Measurements from ENCODE around the gene SDK2.

SDK2 gene, protein sequence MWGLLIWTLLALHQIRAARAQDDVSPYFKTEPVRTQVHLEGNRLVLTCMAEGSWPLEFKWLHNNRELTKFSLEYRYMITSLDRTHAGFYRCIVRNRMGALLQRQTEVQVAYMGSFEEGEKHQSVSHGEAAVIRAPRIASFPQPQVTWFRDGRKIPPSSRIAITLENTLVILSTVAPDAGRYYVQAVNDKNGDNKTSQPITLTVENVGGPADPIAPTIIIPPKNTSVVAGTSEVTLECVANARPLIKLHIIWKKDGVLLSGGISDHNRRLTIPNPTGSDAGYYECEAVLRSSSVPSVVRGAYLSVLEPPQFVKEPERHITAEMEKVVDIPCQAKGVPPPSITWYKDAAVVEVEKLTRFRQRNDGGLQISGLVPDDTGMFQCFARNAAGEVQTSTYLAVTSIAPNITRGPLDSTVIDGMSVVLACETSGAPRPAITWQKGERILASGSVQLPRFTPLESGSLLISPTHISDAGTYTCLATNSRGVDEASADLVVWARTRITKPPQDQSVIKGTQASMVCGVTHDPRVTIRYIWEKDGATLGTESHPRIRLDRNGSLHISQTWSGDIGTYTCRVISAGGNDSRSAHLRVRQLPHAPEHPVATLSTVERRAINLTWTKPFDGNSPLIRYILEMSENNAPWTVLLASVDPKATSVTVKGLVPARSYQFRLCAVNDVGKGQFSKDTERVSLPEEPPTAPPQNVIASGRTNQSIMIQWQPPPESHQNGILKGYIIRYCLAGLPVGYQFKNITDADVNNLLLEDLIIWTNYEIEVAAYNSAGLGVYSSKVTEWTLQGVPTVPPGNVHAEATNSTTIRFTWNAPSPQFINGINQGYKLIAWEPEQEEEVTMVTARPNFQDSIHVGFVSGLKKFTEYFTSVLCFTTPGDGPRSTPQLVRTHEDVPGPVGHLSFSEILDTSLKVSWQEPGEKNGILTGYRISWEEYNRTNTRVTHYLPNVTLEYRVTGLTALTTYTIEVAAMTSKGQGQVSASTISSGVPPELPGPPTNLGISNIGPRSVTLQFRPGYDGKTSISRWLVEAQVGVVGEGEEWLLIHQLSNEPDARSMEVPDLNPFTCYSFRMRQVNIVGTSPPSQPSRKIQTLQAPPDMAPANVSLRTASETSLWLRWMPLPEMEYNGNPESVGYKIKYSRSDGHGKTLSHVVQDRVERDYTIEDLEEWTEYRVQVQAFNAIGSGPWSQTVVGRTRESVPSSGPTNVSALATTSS (N-terminal part only)

DNA sequence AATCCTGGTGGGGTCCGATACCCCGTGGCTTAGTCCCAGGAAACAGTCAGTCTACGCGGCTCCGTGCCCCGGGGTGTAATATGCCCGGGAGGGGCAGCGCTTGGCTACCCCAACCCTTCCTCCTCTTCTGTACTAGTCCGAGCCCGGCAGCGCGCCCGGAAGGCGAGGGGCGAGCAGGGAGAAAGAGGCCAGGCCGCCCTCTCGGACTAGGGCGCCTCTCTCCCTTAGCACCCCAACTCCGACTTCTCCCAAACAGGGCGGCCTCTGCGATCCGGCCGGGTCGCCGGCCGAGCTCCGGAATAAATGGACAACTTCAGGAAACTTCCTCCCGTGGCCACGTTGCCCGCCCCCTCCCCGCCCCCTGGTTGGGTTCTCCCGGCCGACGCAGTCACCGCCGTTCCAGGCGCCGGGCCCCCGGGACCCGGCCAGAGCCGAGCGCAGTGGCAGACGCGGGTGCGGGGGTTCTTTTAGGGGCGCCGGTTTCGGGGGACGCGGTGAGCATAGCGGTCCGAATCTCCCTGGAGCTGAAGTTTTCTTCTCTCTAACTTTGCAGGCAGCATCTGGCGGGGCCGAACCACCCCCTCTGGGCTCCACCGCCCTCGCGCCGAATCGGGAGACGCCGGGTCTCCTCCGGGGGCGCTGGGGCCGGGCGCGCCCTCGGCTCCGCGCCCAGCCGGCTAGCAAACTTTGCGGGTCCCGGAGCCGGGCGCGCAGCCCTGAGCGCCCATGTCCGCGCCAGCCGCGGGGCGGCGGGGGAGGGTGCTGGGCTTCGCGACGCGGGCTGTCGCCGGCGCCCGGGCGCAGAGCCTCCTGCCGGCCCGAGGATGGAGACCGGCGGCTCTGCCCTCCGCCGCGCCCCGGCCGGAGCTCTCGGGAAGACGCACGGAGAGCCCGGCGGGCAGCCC is at the start of gene SDK2:
SDK2 (minus strand) TSS at position 301 of the 905 bp plus-strand sequence. CDS start 357 bp downstream, outside the sequence.
- peak; percentile 23 for DNase-seq (ENCODE audit: low spot score)

- DNase-seq (ENCODE audit: low spot score) = no peak
These were observed 48.8 kb upstream of the SDK2 start for GRCh38 chr17:73693071-73693470.

GRCh38 chr17:73691321-73691766 is 47.1 kb upstream of the SDK2 start:
- no peak for DNase-seq (ENCODE audit: low spot score)

GRCh38 chr17:73690676-73691075 is 46.4 kb upstream of the SDK2 start:
- no peak for DNase-seq (ENCODE audit: low spot score)

DNA sequence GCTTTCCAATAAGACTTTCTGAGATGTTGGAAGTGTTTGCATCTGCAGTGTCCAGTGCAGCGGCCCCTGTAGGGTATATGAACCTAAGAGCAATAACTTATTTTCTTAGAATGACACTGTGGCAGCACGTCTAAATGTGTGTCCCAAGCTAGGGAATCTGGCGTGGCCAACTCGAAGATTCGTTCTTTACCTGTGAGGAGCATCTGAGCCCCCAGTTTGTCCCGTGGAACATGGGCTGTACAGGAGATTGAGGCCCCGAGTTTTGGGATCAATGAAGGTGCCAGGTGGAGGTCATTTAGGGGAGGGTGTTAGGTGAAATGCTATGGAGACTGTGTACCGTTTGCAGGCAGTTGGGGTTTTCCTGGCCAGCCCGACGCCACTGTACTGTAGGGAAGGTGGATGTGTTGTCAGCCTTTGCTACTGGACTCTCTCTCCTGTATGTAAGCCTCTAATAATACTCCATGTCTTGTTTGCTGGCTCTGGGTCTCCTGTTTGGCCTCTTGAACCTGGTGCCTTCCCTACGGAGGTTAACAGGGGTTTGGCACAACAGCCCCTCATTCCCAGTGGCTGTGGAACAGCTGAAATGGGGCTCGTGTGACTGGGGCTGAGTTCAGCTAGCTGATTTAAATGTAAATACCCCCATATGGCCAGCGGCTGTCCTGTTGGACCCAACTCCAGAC is 45.5 kb upstream of the SDK2 start:
- no peak for DNase-seq (ENCODE audit: low spot score)

DNA sequence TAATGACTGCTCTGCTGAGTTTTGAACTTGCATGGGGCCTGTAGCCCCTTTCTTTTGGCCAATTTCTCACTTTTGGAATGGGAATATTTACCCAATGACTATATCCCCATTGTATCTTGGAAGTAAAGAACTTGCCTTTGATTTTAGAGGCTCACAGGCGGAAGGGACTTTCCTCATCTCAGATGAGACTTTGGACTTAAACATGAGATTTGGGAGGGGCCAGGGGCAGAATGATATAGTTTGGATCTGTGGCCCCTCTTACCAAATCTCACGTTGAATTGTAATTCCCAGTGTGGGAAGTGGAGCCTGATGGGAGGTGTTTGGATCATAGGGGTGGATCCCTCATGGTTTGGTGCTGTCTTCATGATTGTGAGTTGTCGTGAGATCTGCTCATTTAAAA is 42.7 kb upstream of the SDK2 start:
- no peak for DNase-seq (ENCODE audit: low spot score)

DNA sequence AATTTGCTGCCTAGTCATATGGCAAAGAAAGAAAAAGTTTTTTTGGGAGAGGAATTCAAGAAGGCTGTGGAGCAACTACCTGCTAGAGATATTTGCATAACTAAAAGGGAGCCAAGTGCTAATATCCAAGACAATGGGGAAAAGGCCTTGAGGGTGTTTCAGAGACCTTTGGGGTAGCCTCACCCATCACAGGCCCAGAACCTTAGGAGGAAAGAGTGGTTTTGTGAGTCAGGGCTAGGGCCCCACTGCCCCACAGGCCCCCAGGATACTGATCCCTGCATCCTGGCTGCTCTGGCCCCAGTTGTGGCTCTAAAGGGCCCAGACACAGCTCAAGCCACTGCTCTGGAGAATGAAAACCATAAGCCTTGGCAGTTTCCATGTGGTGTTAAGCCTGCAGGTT is 41.9 kb upstream of the SDK2 start:
- DNase-seq (ENCODE audit: low spot score) = no peak

DNA sequence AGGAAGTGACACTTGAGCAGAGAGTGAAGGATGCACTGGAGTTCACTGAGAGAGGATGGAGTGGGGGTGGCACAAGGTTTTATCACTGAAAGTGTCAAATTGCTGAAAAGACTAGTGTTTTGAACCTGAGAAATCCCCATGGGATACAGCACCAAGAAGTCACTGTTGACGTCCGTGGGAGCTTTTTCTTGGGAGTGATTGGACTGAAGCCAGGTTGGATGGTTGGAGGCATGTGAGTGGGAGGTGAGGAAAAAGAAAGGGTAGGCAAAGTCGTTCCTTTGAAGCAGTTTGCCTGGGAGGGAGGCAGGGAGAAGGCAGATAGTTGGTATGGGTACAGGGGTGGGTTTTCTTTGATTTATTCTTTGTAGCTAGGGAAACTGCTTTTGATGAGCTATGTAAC is 39.9 kb upstream of the SDK2 start:
- DNase-seq (ENCODE audit: low spot score) = no peak

DNA sequence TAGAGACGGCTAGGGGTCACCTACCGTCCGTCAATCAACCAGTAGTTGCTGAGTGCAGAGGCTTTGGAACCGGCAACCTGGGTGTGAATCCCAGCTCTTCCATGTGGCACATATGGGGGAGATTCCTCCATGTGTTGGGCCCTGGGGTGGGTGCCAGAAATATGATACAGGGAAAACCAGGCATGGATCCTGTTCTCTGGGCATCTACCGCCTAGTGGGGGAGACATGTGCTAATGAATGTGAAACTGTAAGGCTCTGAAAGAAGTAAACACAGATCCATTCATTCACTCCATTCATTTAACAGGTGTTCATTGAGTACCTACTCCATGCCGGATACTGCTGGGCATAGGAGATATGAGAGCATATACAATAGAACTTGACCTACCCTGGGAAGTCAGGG is 39.5 kb upstream of the SDK2 start:
- no peak for DNase-seq (ENCODE audit: low spot score)

DNA sequence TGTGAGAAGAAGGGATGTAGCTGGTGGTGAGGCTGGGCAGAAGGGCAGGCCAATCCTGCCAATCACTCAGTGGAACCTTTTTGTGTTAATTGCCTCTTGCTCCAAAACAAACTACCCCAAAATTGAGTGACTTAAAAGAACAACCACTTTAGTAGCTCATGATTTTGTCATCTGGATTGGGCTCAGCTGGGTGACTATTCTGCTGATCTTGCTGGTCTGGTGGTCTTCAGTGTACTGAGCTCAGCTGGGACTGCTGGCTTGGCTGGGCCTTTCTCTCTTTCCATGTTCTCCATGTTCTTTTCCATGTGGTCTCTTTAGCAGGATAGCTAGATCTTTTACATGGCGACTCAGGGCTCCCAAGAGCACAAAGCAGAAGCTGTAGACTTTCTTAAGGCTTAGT is 37.7 kb upstream of the SDK2 start:
- no peak for DNase-seq (ENCODE audit: low spot score)

GRCh38 chr17:73679476-73679875 is 35.2 kb upstream of the SDK2 start:
- DNase-seq (ENCODE audit: low spot score) = no peak

GRCh38 chr17:73678999-73679398 is 34.8 kb upstream of the SDK2 start:
- DNase-seq (ENCODE audit: low spot score) = no peak

GRCh38 chr17:73669771-73670170 is 25.5 kb upstream of the SDK2 start:
- DNase-seq (ENCODE audit: low spot score) = no peak

GRCh38 chr17:73667181-73667959 is 23.1 kb upstream of the SDK2 start:
- DNase-seq (ENCODE audit: low spot score) = no peak

DNA sequence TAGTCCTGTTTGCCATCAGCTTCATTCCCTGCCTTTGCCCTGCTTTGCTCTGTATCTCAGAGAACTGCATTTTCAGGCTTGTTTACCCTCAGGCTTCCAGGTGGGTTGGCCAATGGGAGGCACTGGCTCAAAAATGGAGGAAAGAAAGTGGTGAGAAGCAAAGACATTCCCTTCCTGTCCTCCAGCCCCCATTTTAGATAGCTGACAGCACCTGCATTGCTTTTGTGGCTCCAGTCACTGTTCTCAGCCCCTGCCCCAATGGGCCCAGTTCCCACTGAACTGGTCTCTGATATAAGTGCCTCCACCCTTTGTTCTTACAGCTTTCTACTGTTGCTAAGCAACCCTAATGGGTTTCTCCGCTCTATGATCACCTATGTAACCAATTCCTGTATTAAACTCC is 19.4 kb upstream of the SDK2 start:
- no peak for DNase-seq (ENCODE audit: low spot score)

GRCh38 chr17:73660366-73660765 is 16.1 kb upstream of the SDK2 start:
- DNase-seq (ENCODE audit: low spot score) = no peak

- DNase-seq (ENCODE audit: low spot score) = no peak
These were observed 14.7 kb upstream of the SDK2 start for GRCh38 chr17:73658821-73659515.

DNA sequence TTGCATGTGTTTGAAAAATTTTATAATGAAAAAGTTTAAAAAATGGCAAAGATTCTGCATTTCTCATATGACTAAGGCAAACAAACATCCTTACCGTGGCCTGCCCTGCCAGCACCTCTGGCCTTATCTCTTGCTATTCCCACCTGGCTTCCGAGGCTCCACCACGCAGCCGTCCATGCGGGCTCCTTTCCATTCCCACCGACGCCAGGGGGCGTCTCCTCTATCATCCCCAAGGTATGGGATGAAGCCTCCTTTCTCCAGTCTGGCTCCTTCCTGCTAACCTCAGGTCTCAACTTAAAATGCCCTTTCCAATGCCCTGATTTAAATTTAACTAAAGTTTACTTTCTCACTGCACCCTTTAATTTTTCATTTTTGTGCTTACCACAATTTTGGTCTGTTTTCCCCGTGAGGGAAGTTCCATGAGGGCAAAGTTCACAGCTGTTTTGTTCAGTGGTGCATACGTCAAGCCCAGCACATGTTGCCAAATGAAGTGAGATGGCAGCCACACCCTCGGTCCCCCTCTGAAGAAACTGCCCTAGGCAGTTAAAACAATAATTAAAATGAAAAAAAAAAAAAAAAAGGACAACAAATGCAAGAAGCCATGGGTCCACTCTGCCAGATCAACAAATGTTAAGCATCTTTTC is 13.3 kb upstream of the SDK2 start:
- DNase-seq (ENCODE audit: low spot score) = no peak

DNA sequence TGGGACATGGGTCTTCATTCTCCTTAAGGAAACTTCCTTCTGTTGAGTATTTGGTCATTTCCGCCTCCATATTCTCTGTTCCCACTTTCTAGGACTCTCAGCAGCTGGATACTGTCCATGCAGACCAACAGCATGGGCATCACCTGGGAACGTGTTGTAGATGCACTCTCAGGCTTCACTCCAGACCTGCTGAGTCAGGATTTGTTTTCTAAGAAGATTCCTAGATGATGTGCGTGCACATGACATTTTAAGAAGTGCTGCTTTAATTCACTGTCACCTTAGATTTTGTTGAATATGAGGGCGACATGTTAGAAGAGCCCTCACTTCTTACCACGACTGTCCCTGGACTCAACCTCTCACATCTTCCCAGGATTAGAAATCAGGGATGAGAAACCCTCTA is 10.0 kb upstream of the SDK2 start:
- no peak for DNase-seq (ENCODE audit: low spot score)

Data from germinal center (tissue), 1 donor.